Airway epithelial cell (primary cell): ENCODE measurements around the gene DDX3X. TPM values are rescaled to one million over a fixed set of nuclear protein-coding genes. Genes with fewer than 3 reads are reported as not detected.

Experiments used
- total RNA-seq: library from RNA; depleted of rRNA; stranded (reverse); fragments of >200 nt; gene quantifications from 2 replicates; pipeline ENCODE4 v1.2.3, GENCODE V29; 2015

DDX3X gene
- total RNA-seq: 107 and 173 TPM in 2 replicates

GRCh38 chrX:41333744-41334362 lies at the start of gene DDX3X:
TSS of gene DDX3X (plus strand) at chrX:41334162. CDS start at chrX:41334253, 91 bp downstream.

Other genes with a start within 250 kb of the DDX3X start
- gene USP9X, start 248.7 kb upstream of the DDX3X start, total RNA-seq: 42.6 and 57.1 TPM in 2 replicates
- gene NYX, start 113.2 kb downstream of the DDX3X start, total RNA-seq: not detected in 2 replicates